ENCODE results near the gene LCOR. TPM values are rescaled to one million over a fixed set of nuclear protein-coding genes. Genes with fewer than 3 reads are reported as not detected.

Gene LCOR
- total and polyA plus RNA-seq, 9 of the 15 experiments (the other 6 are each of a cell fraction or from before 2014, with no cell fraction given), result 3.6 to 25.2 (median 14.4) TPM

DNA sequence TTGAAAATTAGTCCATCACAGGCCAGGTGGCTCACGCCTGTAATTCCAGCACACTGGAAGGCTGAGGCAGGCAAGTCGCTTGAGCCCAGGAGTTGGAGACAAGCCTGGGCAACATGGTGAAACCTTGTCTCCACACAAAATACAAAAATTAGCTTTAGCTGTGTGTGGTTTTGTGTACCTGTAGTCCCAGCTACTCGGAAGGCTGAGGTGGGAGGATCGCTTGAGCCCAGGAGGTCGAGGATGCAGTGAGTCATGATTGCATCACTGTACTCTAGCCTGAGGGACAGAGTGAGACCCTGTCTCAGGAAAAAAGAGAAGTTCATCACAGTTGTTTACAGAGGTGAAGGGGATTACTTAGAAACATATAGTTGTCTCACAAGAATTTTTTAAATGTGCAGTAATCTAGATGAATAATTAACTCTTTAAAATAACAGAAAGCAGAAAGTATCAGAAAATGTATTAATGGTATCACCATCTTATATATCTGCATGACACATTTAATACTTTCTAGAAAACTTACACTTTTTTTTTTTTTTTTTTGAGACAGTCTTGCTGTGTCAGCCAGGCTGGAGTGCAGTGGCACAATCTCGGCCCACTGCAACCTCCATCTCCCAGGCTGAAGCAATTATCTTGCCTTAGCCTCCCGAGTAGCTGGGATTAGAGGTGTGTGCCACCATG lies 8.9 kb downstream of the LCOR start (continued):
- TF ChIP-seq, protein P1, sequence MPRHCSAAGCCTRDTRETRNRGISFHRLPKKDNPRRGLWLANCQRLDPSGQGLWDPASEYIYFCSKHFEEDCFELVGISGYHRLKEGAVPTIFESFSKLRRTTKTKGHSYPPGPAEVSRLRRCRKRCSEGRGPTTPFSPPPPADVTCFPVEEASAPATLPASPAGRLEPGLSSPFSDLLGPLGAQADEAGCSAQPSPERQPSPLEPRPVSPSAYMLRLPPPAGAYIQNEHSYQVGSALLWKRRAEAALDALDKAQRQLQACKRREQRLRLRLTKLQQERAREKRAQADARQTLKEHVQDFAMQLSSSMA (CRISPR knock-in tag; IDR thresholded peaks at IDR 0.05), result no peak
- no peak for TF ChIP-seq MYNN (IDR thresholded peaks at IDR 0.05)
- TF ChIP-seq MYNN (CRISPR knock-in tag; IDR thresholded peaks at IDR 0.05), result no peak
- TF ChIP-seq HCFC1 (IDR thresholded peaks at IDR 0.05; ENCODE audit: low read depth, low read length), result no peak
- TF ChIP-seq, protein P2, sequence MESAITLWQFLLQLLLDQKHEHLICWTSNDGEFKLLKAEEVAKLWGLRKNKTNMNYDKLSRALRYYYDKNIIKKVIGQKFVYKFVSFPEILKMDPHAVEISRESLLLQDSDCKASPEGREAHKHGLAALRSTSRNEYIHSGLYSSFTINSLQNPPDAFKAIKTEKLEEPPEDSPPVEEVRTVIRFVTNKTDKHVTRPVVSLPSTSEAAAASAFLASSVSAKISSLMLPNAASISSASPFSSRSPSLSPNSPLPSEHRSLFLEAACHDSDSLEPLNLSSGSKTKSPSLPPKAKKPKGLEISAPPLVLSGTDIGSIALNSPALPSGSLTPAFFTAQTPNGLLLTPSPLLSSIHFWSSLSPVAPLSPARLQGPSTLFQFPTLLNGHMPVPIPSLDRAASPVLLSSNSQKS (CRISPR knock-in tag; IDR thresholded peaks at IDR 0.05), result no peak
- TF ChIP-seq KDM4B (IDR thresholded peaks at IDR 0.05; ENCODE audit: borderline replicate concordance in 2 of 2, low read depth in 1 of 2), result no peak
- no peak for TF ChIP-seq ZC3H11A (IDR thresholded peaks at IDR 0.05; ENCODE audit: low read depth, low read length)
- no peak for TF ChIP-seq RFX5 (IDR thresholded peaks at IDR 0.05; ENCODE audit: low read depth, low read length)
- no peak for TF ChIP-seq ZNF77 (CRISPR knock-in tag; IDR thresholded peaks at IDR 0.05)
- TF ChIP-seq ZKSCAN3 (CRISPR knock-in tag; IDR thresholded peaks at IDR 0.05), result no peak
- TF ChIP-seq MXI1 (IDR thresholded peaks at IDR 0.05; ENCODE audit: low read depth, low read length), result no peak
- no peak for TF ChIP-seq TAF9B (IDR thresholded peaks at IDR 0.05; ENCODE audit: partially characterized antibody)
- TF ChIP-seq ZNF140 (CRISPR knock-in tag; IDR thresholded peaks at IDR 0.05), result no peak
- TF ChIP-seq, protein P3, sequence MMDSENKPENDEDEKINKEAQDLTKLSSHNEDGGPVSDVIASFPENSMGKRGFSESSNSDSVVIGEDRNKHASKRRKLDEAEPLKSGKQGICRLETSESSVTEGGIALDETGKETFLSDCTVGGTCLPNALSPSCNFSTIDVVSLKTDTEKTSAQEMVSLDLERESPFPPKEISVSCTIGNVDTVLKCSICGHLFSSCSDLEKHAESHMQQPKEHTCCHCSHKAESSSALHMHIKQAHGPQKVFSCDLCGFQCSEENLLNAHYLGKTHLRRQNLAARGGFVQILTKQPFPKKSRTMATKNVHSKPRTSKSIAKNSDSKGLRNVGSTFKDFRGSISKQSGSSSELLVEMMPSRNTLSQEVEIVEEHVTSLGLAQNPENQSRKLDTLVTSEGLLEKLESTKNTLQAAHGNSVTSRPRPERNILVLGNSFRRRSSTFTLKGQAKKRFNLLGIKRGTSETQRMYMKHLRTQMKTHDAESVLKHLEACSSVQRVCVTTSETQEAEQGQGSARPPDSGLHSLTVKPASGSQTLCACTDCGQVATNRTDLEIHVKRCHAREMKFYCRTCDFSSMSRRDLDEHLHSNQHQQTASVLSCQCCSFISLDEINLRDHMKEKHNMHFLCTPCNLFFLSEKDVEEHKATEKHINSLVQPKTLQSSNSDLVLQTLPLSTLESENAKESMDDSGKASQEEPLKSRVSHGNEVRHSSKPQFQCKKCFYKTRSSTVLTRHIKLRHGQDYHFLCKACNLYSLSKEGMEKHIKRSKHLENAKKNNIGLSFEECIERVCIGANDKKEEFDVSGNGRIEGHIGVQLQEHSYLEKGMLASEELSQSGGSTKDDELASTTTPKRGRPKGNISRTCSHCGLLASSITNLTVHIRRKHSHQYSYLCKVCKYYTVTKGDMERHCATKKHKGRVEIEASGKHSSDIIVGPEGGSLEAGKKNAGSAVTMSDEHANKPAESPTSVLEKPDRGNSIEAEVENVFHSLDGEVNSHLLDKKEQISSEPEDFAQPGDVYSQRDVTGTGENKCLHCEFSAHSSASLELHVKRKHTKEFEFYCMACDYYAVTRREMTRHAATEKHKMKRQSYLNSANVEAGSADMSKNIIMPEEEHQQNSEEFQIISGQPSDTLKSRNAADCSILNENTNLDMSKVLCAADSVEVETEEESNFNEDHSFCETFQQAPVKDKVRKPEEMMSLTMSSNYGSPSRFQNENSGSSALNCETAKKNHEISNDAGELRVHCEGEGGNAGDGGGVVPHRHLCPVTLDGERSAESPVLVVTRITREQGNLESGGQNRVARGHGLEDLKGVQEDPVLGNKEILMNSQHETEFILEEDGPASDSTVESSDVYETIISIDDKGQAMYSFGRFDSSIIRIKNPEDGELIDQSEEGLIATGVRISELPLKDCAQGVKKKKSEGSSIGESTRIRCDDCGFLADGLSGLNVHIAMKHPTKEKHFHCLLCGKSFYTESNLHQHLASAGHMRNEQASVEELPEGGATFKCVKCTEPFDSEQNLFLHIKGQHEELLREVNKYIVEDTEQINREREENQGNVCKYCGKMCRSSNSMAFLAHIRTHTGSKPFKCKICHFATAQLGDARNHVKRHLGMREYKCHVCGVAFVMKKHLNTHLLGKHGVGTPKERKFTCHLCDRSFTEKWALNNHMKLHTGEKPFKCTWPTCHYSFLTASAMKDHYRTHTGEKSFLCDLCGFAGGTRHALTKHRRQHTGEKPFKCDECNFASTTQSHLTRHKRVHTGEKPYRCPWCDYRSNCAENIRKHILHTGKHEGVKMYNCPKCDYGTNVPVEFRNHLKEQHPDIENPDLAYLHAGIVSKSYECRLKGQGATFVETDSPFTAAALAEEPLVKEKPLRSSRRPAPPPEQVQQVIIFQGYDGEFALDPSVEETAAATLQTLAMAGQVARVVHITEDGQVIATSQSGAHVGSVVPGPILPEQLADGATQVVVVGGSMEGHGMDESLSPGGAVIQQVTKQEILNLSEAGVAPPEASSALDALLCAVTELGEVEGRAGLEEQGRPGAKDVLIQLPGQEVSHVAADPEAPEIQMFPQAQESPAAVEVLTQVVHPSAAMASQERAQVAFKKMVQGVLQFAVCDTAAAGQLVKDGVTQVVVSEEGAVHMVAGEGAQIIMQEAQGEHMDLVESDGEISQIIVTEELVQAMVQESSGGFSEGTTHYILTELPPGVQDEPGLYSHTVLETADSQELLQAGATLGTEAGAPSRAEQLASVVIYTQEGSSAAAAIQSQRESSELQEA (IDR thresholded peaks at IDR 0.05; ENCODE audit: low read depth), result no peak
- no peak for TF ChIP-seq ZBTB1 (CRISPR knock-in tag; IDR thresholded peaks at IDR 0.05; ENCODE audit: borderline replicate concordance, low read depth)
- no peak for TF ChIP-seq RBM34 (IDR thresholded peaks at IDR 0.05; ENCODE audit: borderline replicate concordance, insufficient read depth, low read length)
- no peak for TF ChIP-seq COPS2 (conservative IDR thresholded peaks at IDR 0.05)
- no peak for TF ChIP-seq PTBP1 (IDR thresholded peaks at IDR 0.05; ENCODE audit: low read depth, low read length)
- no peak for TF ChIP-seq PPARD (CRISPR knock-in tag; IDR thresholded peaks at IDR 0.05)
